Measurements from ENCODE around the gene HDLBP. TPM values are rescaled to one million over a fixed set of nuclear protein-coding genes. Genes with fewer than 3 reads are reported as not detected.

HDLBP gene
- total and polyA plus RNA-seq, 2 experiments from 2014 or later: 230 to 306 TPM

DNA sequence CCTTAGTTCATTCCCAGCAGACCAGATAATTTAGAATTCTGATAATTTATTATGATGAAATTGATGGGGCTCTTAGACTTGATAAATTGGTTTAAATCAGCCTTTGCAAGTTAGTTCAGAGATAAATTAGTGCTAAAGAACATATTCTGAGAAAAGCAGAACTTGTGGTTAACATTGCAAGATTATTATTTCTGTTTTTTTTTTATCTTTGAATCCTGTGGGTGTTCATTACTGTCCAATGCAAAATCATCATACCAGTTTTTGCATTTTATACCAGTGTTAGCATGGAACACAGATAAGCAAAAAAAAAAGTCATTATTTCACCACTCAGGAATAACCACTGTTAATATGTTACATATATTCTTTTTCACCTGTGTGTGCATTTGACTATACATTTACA is 9.3 kb upstream of the HDLBP start (continued):
- TF ChIP-seq CREB1 (CRISPR knock-in tag; IDR thresholded peaks at IDR 0.05; ENCODE audit: low read depth) (no peak), ZNF331 (CRISPR knock-in tag; IDR thresholded peaks at IDR 0.05; ENCODE audit: low read depth) (no peak), EZH2 (IDR thresholded peaks at IDR 0.05; ENCODE audit: low read depth, unreplicated experiment) (no peak), JUNB (IDR thresholded peaks at IDR 0.05; ENCODE audit: unreplicated experiment) (no peak)
- TF ChIP-seq, protein P1, sequence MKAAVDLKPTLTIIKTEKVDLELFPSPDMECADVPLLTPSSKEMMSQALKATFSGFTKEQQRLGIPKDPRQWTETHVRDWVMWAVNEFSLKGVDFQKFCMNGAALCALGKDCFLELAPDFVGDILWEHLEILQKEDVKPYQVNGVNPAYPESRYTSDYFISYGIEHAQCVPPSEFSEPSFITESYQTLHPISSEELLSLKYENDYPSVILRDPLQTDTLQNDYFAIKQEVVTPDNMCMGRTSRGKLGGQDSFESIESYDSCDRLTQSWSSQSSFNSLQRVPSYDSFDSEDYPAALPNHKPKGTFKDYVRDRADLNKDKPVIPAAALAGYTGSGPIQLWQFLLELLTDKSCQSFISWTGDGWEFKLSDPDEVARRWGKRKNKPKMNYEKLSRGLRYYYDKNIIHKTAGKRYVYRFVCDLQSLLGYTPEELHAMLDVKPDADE (IDR thresholded peaks at IDR 0.05): no peak
- TF ChIP-seq, protein P2, sequence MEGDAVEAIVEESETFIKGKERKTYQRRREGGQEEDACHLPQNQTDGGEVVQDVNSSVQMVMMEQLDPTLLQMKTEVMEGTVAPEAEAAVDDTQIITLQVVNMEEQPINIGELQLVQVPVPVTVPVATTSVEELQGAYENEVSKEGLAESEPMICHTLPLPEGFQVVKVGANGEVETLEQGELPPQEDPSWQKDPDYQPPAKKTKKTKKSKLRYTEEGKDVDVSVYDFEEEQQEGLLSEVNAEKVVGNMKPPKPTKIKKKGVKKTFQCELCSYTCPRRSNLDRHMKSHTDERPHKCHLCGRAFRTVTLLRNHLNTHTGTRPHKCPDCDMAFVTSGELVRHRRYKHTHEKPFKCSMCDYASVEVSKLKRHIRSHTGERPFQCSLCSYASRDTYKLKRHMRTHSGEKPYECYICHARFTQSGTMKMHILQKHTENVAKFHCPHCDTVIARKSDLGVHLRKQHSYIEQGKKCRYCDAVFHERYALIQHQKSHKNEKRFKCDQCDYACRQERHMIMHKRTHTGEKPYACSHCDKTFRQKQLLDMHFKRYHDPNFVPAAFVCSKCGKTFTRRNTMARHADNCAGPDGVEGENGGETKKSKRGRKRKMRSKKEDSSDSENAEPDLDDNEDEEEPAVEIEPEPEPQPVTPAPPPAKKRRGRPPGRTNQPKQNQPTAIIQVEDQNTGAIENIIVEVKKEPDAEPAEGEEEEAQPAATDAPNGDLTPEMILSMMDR (conservative IDR thresholded peaks at IDR 0.05; ENCODE audit: low read depth in 2 of 2): no peak

DNA sequence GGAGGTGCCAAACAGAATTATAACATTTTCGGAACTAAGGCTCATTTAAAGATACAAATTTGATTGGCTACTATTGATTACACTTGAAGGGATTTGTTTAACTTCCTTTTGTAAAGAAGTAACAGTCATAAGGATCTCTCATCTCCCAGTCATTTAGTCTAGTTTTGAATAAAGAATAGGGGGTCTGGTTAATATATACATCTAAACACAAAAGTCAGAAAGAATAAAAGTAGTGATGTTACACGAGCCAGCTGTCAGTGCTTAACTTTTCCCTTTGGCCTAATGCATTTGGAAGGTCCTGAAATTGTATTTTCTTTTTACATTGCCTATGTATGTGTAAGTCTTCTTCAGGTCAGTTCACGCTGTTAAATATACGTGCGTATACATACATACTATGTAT is 8.3 kb upstream of the HDLBP start:
- no peaks in the 10 kb centered on the region for H3K9me2 ChIP-seq (ENCODE audit: insufficient read depth)
- Mint-ChIP-seq H3K36me3 (ENCODE audit: low read depth) (peaks cover 43% of the 10 kb centered on the region), H3K4me1 (peaks cover 25% of the 10 kb centered on the region), H3K4me3 (no peak overlapping the region), H3K27me3 (ENCODE audit: insufficient read depth, low read depth, poor library complexity) (peaks cover 2% of the 10 kb centered on the region), H3K27ac (no peak overlapping the region), H3K9me3 (no peaks in the 10 kb centered on the region)
- no peak overlapping the region for H3K4me3 ChIP-seq
- H3K4me1 ChIP-seq (ENCODE audit: insufficient read depth): peaks cover 27% of the 10 kb centered on the region
- no peak overlapping the region for H3K27ac ChIP-seq (ENCODE audit: low read depth)
- peaks cover 95% of the 10 kb centered on the region for H3K79me2 ChIP-seq (replicated peaks; ENCODE audit: insufficient read depth)
- H3K27me3 ChIP-seq (ENCODE audit: insufficient read depth): no peaks in the 10 kb centered on the region
- peaks cover 9% of the 10 kb centered on the region; the same call in 1 of the 2 replicates for H3K36me3 ChIP-seq (ENCODE audit: insufficient read depth)
- DNase-seq (ENCODE audit: low spot score) (no peak), ATAC-seq (no peak)
- no peak overlapping the region for H2AFZ ChIP-seq
- no peaks in the 10 kb centered on the region for H3F3A ChIP-seq (replicated peaks; ENCODE audit: low read depth)
- peaks cover 62% of the 10 kb centered on the region for H4K20me1 ChIP-seq (replicated peaks; ENCODE audit: insufficient read depth)
- H3K4me2 ChIP-seq: no peak overlapping the region
- TF ChIP-seq, protein P1 (IDR thresholded peaks at IDR 0.05): no peak
- no peak for TF ChIP-seq POLR2AphosphoS5 (IDR thresholded peaks at IDR 0.05; ENCODE audit: low read depth)
- TF ChIP-seq JUNB (IDR thresholded peaks at IDR 0.05; ENCODE audit: unreplicated experiment): no peak
- no peak for TF ChIP-seq CREB1 (CRISPR knock-in tag; IDR thresholded peaks at IDR 0.05; ENCODE audit: low read depth)
- TF ChIP-seq NANOG (IDR thresholded peaks at IDR 0.05; ENCODE audit: borderline replicate concordance): no peak
- no peak for TF ChIP-seq STAT1 (IDR thresholded peaks at IDR 0.05; ENCODE audit: unreplicated experiment)
- no peak for TF ChIP-seq ZNF331 (CRISPR knock-in tag; IDR thresholded peaks at IDR 0.05; ENCODE audit: low read depth)
- TF ChIP-seq, protein P3, sequence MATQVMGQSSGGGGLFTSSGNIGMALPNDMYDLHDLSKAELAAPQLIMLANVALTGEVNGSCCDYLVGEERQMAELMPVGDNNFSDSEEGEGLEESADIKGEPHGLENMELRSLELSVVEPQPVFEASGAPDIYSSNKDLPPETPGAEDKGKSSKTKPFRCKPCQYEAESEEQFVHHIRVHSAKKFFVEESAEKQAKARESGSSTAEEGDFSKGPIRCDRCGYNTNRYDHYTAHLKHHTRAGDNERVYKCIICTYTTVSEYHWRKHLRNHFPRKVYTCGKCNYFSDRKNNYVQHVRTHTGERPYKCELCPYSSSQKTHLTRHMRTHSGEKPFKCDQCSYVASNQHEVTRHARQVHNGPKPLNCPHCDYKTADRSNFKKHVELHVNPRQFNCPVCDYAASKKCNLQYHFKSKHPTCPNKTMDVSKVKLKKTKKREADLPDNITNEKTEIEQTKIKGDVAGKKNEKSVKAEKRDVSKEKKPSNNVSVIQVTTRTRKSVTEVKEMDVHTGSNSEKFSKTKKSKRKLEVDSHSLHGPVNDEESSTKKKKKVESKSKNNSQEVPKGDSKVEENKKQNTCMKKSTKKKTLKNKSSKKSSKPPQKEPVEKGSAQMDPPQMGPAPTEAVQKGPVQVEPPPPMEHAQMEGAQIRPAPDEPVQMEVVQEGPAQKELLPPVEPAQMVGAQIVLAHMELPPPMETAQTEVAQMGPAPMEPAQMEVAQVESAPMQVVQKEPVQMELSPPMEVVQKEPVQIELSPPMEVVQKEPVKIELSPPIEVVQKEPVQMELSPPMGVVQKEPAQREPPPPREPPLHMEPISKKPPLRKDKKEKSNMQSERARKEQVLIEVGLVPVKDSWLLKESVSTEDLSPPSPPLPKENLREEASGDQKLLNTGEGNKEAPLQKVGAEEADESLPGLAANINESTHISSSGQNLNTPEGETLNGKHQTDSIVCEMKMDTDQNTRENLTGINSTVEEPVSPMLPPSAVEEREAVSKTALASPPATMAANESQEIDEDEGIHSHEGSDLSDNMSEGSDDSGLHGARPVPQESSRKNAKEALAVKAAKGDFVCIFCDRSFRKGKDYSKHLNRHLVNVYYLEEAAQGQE (IDR thresholded peaks at IDR 0.05; ENCODE audit: unreplicated experiment): no peak
- no peak for TF ChIP-seq EZH2 (IDR thresholded peaks at IDR 0.05; ENCODE audit: low read depth, unreplicated experiment)
- TF ChIP-seq ZNF114 (CRISPR knock-in tag; IDR thresholded peaks at IDR 0.05): no peak
